ENCODE measurements around the gene WDR59.
"Not testable (repeated sequence)": the region's sequence is repeated elsewhere in the genome, so short reads cannot be mapped to it uniquely, and the experiment has no call there.

The WDR59 gene

GRCh38 chr16:74951681-74952080 is 33.2 kb downstream of the WDR59 start:
- DNase-seq = no peak

GRCh38 chr16:74951206-74951605 is 33.7 kb downstream of the WDR59 start:
- DNase-seq = no peak

GRCh38 chr16:74950511-74950910 is 34.4 kb downstream of the WDR59 start:
- DNase-seq = no peak

- no peak for DNase-seq
These were observed 35.6 kb downstream of the WDR59 start for GRCh38 chr16:74949309-74949708.

GRCh38 chr16:74944466-74944865 is 40.5 kb downstream of the WDR59 start:
- DNase-seq = no peak

- no peak for DNase-seq
These were observed 41.7 kb downstream of the WDR59 start for GRCh38 chr16:74942977-74943918.

DNA sequence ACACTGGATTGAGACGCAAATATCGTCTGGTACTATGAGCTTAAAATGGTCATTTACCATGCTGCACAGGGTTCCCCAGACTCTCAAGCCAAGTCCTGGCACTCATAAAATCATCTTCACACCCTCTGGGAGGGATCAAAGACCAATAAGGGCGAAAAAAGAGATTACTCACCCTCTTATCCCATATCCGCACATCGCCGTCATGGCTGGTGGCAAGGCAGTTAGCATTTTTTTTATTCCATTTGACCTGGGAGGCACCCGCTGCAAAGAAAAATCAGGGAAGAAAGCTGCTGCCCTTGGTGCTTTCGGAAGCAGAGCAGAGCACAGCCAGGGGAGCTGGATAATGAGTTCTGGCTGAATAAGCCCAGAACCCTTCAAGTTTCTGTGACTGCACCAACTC is 42.4 kb downstream of the WDR59 start:
- no peak for DNase-seq

DNA sequence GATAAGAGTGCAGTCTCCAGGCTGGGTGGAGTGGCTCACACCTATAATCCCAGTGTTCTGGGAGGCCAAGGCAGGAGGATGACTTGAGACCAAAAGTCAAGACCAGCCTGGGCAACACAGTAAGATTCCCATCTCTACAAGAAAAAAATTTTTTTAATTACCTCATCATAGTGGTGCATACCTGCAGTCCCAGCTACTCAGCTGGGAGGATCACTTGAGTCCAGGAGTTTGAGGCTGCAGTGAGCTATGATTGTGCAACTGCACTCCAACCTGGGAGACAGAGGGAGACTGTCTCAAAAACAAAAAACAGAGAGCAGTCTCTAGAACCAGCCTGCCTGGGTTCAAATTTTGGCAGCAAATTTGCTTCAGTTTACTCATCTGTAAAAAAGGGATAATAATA is 45.2 kb downstream of the WDR59 start:
- no peak for DNase-seq

DNA sequence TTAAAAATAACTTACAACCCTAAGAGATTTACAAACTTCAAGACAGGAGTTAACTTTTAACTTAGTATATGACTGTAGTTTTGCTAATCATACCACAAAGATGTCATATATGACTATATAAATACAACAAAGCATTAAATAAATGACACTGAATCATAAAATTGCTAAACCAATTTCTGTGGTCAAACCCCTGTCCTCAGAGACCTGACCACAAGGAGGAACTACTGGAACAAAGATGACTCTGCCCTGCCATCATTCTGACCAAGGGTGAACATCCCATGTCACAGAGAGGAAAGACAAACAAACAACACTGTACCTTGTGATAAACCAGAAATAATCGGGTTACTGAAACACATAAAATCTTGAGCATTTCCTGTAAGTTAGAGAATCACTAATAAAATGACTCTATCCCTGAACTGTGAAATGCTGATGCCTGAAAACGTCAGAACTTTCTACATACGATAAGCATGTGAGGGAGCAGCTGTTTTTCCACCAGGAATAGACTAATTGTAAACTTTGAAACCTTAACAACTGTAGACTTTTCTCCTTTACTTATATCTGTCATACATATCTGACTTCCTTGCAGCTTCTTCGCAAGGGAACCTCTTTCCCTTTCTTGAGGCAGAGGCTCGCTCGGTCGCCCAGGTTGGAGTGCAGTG is 47.9 kb downstream of the WDR59 start:
- DNase-seq = no peak

- DNase-seq = no peak
These were observed 53.5 kb downstream of the WDR59 start for GRCh38 chr16:74931445-74931844.

DNA sequence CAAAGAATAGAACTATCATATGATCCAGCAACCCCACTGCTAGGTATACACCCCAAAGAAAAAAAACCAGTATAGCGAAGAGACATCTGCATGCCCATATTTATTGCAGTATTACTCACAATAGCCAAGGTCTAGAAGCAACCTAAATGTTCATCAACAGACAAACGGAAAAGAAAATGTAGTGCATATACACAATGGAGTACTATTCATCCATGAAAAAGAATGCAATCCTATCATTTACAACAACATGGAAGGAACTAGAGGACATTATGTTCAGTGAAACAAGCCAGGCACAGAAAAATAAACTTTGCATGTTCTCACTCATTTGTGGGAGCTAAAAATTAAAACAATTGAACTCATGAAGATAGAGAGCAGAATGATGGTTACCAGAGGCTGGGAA is 55.3 kb downstream of the WDR59 start:
- no peak for DNase-seq

DNA sequence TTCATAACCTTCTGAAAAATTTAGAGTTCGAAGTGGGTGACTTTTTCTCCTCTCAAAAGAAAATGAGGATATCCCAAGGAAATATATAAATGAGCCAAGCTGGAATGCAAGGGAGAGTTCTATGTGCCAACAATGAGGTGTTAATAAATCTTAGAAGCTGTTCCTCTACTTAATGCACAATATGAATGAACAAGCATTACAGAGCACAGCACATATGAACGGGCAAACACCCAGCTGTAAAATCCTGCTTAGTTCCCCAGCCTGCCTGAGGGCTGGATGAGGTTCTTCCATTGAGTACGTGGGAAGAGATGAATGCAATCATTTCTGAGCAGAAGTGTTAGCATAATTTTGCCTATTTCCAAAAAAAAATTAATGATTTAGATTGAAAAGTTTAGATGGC is 58.1 kb downstream of the WDR59 start:
- no peak for DNase-seq

DNA sequence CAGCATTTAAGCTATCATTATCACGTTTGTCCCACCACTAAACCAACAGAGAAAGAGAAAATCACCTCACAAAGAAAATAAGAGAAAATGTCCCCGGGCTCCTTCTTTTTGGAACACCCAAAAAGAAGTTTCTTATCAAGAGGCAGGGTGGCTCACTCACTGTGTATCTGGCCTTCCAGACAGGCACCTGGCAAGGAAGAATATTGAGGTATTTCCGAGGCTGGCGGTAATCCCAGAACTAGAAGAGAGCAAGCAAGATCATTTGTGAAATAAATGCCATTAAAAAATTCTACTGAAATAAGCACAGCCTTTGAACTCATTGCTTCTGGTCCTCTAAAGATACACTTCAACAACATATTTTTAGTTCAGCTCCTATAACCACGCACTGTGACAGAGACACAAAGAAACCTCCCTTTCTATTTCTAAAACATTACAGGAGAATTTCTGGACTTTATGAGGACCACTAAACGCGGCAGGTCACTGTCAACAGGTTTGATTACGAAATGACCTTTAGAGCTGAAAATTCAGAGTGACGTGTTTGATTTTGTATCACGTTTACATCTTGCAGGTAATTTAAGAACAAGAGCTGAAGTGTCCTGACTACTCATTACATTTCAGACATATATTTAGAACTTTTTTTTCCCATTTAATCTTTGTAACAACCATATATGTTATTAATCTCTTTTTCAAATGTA is 61.0 kb downstream of the WDR59 start:
- DNase-seq = no peak

DNA sequence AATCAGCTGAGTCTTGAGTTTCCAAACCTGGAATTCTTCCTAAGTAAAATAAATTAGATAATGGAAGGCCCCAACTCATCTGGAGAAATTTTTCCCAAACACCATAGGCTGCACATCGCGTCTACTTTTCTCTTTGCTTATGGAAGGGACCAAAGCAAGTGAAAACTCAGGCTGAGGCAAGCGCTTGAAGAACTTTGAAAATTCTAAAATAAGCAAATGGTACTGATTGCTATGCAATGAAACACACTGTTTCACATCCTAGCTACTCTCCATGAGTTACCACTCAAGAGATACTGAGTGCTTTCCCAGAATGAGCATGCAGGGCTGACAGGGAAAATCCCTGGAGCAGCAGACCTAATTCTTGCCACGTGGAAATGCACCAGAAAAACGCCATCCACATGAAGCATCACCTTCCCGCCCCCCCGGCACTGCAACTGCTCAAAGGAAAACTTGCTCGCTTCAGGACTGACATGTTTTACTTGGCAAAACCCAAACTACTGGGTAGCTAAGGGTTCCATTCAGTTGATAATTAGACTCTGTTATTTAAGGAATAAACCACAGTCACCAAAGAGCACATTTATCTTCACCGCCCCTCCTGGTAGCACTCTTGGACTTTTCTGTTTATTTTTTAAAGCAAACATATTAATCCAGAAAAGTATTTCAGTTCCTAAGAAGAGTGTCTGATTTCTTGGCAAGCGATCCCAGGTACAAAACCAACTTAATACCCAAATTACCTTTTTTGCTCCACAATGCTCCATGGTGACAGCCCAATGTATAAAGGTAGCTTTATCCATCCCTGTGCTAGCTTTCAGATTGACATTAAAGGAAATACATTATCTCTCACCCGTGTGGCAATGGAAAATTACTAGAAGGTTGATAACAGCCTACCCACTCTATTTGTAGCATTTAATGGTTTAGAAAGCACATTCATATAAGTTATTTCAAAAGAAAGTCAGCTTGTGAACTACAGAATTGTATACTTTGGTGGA is 62.5 kb downstream of the WDR59 start:
- DNase-seq = no peak

DNA sequence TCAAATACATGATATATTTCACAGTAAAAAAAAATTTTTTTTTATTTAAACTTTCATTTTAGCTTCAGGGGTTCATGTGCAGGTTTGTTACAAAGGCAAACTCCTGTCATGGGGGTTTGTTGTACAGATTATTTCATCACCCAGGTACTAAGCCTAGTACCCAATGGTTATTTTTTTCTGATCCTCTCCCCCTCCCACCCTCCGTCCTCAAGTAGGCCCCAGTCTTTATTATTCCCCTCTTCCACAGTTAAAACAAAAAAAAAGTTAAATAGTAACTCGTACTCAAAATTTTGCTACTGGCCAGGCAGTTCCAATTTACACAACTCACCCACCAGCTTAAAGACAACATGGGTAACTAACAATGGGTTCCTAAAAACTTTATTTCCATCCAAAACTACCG is 63.9 kb downstream of the WDR59 start:
- no peak for DNase-seq

- DNase-seq = no peak
These were observed 75.3 kb downstream of the WDR59 start for GRCh38 chr16:74909665-74910064.

GRCh38 chr16:74908759-74909158 is 76.2 kb downstream of the WDR59 start:
- not testable (repeated sequence) for DNase-seq

- no peak for DNase-seq
These were observed 80.8 kb downstream of the WDR59 start for GRCh38 chr16:74903901-74904678.

DNA sequence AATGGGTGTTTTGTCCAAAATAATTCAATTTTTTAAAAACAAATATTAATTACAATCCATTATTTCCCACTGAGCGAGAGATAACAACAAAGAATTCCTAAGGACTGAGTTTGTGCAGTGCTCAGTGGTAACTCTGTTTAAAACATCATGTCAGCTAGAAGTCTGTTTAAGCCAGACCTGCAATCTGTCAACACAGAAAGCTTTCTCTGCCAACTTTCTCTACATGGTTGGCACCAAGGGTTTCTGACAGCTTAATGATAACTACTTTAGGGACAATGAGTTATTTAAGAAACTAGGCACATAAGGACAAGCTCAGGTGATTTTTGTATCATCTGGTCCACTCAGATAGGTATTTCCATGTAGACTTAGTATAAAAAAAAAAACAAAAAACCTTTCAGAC is 81.8 kb downstream of the WDR59 start:
- DNase-seq = no peak

DNA sequence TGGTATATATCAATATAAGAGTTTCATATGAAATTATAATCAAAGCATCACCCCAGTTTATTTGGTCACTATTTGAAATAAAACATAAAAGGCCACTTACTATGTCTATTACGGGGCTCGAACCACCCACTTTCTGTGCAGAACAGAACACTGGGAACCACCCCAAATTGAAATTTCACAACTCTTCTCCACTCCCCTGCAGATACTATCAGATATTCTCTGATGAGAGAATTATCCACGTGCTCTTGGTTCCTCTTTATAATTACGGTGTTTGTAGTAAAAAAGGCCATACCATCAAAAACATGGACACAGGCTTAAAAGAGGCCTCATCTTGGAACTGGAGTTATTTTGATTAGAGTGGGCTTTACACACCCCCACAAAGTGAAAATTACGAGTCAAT is 82.8 kb downstream of the WDR59 start:
- no peak for DNase-seq

DNA sequence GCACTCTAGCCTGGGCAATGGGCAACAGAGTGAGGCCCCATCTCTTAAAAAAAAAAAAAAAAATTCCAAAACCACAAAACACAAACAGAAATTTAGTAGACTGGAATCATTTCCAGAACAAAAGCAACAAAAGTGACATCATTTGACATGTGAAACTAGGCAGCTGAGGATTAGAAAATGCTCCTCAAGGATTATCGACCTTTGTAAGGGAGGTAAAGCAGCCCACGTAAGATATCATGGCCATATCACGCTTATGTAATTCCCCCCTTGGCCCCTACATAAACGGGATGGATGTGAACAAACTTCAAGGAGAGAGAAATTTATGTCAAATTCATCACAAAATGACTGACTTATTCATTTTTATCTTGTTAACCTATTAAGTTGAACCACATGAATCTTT is 83.3 kb downstream of the WDR59 start:
- no peak for DNase-seq

DNA sequence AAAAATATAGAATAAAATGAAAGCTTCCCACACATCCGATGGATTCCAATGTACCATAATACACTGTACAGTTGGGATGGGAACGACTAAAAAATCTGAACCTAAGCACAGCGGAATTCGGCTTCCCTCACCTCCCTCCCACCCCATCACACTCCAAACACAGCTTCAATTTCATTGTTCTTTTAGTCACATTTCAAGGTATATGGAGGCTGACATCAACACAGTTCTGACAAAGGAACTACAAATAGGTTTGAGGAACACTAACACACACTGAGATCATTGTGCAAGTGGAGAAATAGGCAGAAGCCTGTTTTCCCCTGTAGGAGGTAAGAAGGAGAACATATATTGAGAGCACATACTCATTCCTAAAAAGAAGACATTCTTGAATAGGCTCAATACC is 85.1 kb downstream of the WDR59 start:
- no peak for DNase-seq
